CD4-positive, alpha-beta memory T cell (primary cell): ENCODE measurements around the gene ZBP1. TPM values are rescaled to one million over a fixed set of nuclear protein-coding genes. Genes with fewer than 3 reads are reported as not detected.

ENCODE experiments used
- CTCF ChIA-PET: fragments of 350-600 bp; sonication (Branson Sonifier 250); formaldehyde crosslinking; loops from one replicate; lab custom pipeline; 2021; ENCODE audit warnings: inconsistent platforms; ENCODE audit not compliant: partially characterized antibody; lab: Charles Lee
- POLR2A ChIA-PET: fragments of 350-600 bp; sonication (Branson Sonifier 250); formaldehyde crosslinking; loops from one replicate; lab custom pipeline; 2021; ENCODE audit not compliant: partially characterized antibody; lab: Charles Lee
- DNase-seq, 5 donors: peaks; one replicate each; pipeline versions ENCODE4 v3.0.0 to v3.0.0-alpha.2; 2020 to 2022; ENCODE audit warnings: mixed read lengths in 1 of 5
- H3K27ac ChIP-seq: one replicate; pipeline ENCODE4 v1.7.0; 2013; ENCODE audit warnings: low read depth, low read length
- H3K27me3 ChIP-seq: 2 replicates; pipeline ENCODE4 v1.7.0; 2013; ENCODE audit warnings: mild to moderate bottlenecking, low read length, moderate library complexity; ENCODE audit not compliant: insufficient read depth
- H3K36me3 ChIP-seq: 2 replicates; pipeline ENCODE4 v1.7.0; 2013; ENCODE audit warnings: mild to moderate bottlenecking, low read length, moderate library complexity; ENCODE audit not compliant: insufficient read depth
- H3K4me1 ChIP-seq: 2 replicates; pipeline ENCODE4 v1.7.0; 2013; ENCODE audit warnings: mild to moderate bottlenecking, low read length, moderate library complexity; ENCODE audit not compliant: insufficient read depth
- H3K4me3 ChIP-seq, 2 donors: one replicate each; pipeline ENCODE4 v1.7.0; 2013; ENCODE audit warnings: low read length in 2 of 2, mild to moderate bottlenecking in 1 of 2
- H3K9me3 ChIP-seq, 2 donors: one replicate each; pipeline ENCODE4 v1.7.0; 2013; ENCODE audit warnings: low read length in 2 of 2, control low read depth in 1 of 2; ENCODE audit not compliant: control insufficient read depth in 1 of 2
- H3K27ac Mint-ChIP-seq, 7 donors: one replicate each; pipeline ENCODE4 v1.8.0; 2020 to 2021; ENCODE audit warnings: mixed read lengths in 7 of 7, mild to moderate bottlenecking in 6 of 7, inconsistent platforms in 3 of 7, moderate library complexity in 3 of 7
- H3K27me3 Mint-ChIP-seq, 2 donors: one replicate each; pipeline ENCODE4 v1.8.0; 2020 to 2021; ENCODE audit warnings: mixed read lengths in 2 of 2
- H3K36me3 Mint-ChIP-seq, 2 donors: one replicate each; pipeline ENCODE4 v1.8.0; 2020 to 2021; ENCODE audit warnings: mixed read lengths in 2 of 2, inconsistent platforms in 1 of 2, mild to moderate bottlenecking in 1 of 2
- H3K4me1 Mint-ChIP-seq, 4 donors: one replicate each; pipeline ENCODE4 v1.8.0; 2020 to 2021; ENCODE audit warnings: mixed read lengths in 4 of 4, mild to moderate bottlenecking in 1 of 4
- H3K4me3 Mint-ChIP-seq, 8 donors: one replicate each; pipeline ENCODE4 v1.8.0; 2020 to 2021; ENCODE audit warnings: mixed read lengths in 8 of 8, mild to moderate bottlenecking in 7 of 8, moderate library complexity in 6 of 8, inconsistent platforms in 3 of 8
- H3K9me3 Mint-ChIP-seq, 8 donors: one replicate each; pipeline ENCODE4 v1.8.0; 2020 to 2021; ENCODE audit warnings: mixed read lengths in 8 of 8, mild to moderate bottlenecking in 5 of 8, inconsistent platforms in 3 of 8, moderate library complexity in 1 of 8
- intact Hi-C: fragments of 100-400 bp; cut with micrococcal nuclease; formaldehyde crosslinking; loops from one replicate; pipeline ENCODE4 v1.15.1; 2023
- polyA plus RNA-seq, 2 donors: library from polyadenylated mRNA; unstranded; fragments of 300-500 nt; fragmentation: Illumina TruSeq; gene quantifications; one replicate each; pipeline ENCODE4 v1.2.3, GENCODE V29; 2021
- total RNA-seq, 2 experiments: library from RNA; stranded (reverse); gene quantifications; one replicate each; pipeline ENCODE4 v1.2.3, GENCODE V29; 2021

The ZBP1 gene
- total and polyA plus RNA-seq, 4 experiments from 2014 or later: 11.7 to 25.2 (median 19.8) TPM

DNA sequence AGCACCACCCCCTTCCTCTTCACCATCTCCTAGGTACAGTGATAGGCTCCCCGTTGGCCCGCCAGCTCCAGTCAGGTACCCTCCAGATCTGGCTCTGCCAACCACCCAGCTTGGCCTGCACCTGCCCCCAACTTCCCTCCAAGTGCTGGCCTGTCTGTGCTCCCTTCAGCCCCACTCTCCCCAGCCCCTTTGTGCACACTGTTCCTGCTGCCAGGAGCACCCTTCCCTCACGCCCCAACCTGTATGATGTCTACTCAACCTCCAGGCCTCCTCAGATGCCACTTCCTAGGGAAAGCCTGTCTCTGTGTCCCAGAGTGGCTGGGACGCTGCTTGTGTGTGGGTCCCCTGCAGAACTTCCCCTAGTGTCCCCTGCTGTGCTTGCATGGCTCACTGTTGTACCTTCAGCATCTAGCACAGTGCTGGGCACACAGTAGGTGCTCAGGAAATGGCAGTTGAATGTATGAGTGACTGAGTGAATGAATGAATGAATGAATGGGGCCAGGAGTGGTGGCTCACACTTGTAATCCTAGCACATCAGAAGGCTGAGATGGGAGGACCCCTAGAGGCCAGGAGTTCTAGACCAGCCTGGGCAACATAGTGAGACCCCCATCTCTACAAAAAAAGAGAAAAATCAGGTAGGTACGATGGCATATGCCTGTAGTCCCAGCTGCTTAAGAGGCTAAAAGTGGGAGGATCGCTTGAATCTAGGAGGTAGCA lies 3.0 kb downstream of the ZBP1 start:
- Histone ChIP-seq H3K27me3 (no peaks in the 10 kb centered on the region), H3K4me3 (peak overlapping the region in 1 of 2 donors; percentile 42), H3K4me1 (peaks cover 77% of the 10 kb centered on the region), H3K36me3 (peaks cover 36% of the 10 kb centered on the region), H3K27ac (peak overlapping the region; percentile 83), H3K9me3 (no peaks in the 10 kb centered on the region)
- intact Hi-C loops: loop anchor here (5.0 kb wide), 1 partner anchor 225 kb away; the partner anchor contains the start of gene RBM38
- H3K4me3 Mint-ChIP-seq: peak overlapping the region; percentile 87 to 97 (median 94)
- peaks cover 0 to 3% (median 0%) of the 10 kb centered on the region in 8 donors for H3K9me3 Mint-ChIP-seq
- peaks cover 30 to 70% (median 52%) of the 10 kb centered on the region in 4 donors for H3K4me1 Mint-ChIP-seq
- H3K36me3 Mint-ChIP-seq: peaks cover 29 to 47% of the 10 kb centered on the region in 2 donors
- H3K27me3 Mint-ChIP-seq: no peaks in the 10 kb centered on the region
- ChIA-PET POLR2A (interaction anchor here (0.7 to 10.1 kb wide), 2 partner anchors 9 to 14 kb away, joined by 4 to 255 read pairs; no protein-coding TSS in a partner anchor), CTCF (interaction anchor here (0.8 to 11.5 kb wide), 3 partner anchors 11 to 39 kb away, joined by 3 to 111 read pairs (median 4); no protein-coding TSS in a partner anchor)
- no peak for DNase-seq
- H3K27ac Mint-ChIP-seq: peak overlapping the region; percentile 93 to 100 (median 98)

GRCh38 chr20:57616143-57616951 lies 3.9 kb downstream of the ZBP1 start:
- POLR2A ChIA-PET: interaction anchor here (10.1 kb wide), 1 partner anchor 15 kb away, joined by 255 read pairs; no protein-coding TSS in a partner anchor
- intact Hi-C loops: loop anchor here (5.0 kb wide), 1 partner anchor 224 kb away; the partner anchor contains the start of gene RBM38

GRCh38 chr20:57615445-57615811 lies 4.8 kb downstream of the ZBP1 start:
- DNase-seq: no peak
- Histone ChIP-seq H3K27ac (no peak overlapping the region), H3K36me3 (peaks cover 51% of the 10 kb centered on the region), H3K4me1 (peaks cover 59% of the 10 kb centered on the region), H3K9me3 (no peaks in the 10 kb centered on the region), H3K4me3 (no peak overlapping the region), H3K27me3 (no peaks in the 10 kb centered on the region)
- ChIA-PET CTCF (interaction anchor here (1.2 to 11.5 kb wide), 3 partner anchors 9 to 39 kb away, joined by 3 to 111 read pairs (median 3); no protein-coding TSS in a partner anchor), POLR2A (interaction anchor here (10.1 kb wide), 1 partner anchor 15 kb away, joined by 255 read pairs; no protein-coding TSS in a partner anchor)
- Mint-ChIP-seq H3K27me3 (no peaks in the 10 kb centered on the region), H3K36me3 (peaks cover 34 to 53% of the 10 kb centered on the region in 2 donors), H3K9me3 (peaks cover 0 to 3% (median 0%) of the 10 kb centered on the region in 8 donors), H3K27ac (peak overlapping the region in 3 of 7 donors; percentile 13 to 64 (median 36)), H3K4me3 (no peak overlapping the region), H3K4me1 (peaks cover 25 to 52% (median 40%) of the 10 kb centered on the region in 4 donors)
- intact Hi-C loops: loop anchor here (5.0 kb wide), 1 partner anchor 223 kb away; the partner anchor contains the start of gene RBM38

More at GRCh38 chr20:57616143-57616951, 3.9 kb downstream of the ZBP1 start:
- Mint-ChIP-seq H3K9me3 (peaks cover 0 to 3% (median 0%) of the 10 kb centered on the region in 8 donors), H3K4me3 (peak overlapping the region in 3 of 8 donors; percentile 50 to 94 (median 87)), H3K36me3 (peaks cover 30 to 47% of the 10 kb centered on the region in 2 donors), H3K27ac (peak overlapping the region in 5 of 7 donors; percentile 36 to 99 (median 94)), H3K4me1 (peaks cover 29 to 61% (median 47%) of the 10 kb centered on the region in 4 donors), H3K27me3 (no peaks in the 10 kb centered on the region)
- Histone ChIP-seq H3K4me3 (no peak overlapping the region), H3K9me3 (no peaks in the 10 kb centered on the region), H3K27me3 (no peaks in the 10 kb centered on the region), H3K27ac (peak overlapping the region; percentile 83), H3K36me3 (peaks cover 44% of the 10 kb centered on the region), H3K4me1 (peaks cover 68% of the 10 kb centered on the region)
- DNase-seq: no peak
- CTCF ChIA-PET: interaction anchor here (1.2 to 11.5 kb wide), 3 partner anchors 10 to 38 kb away, joined by 3 to 111 read pairs (median 3); no protein-coding TSS in a partner anchor

- no peak overlapping the region for H3K4me3 ChIP-seq
- no peaks in the 10 kb centered on the region for H3K9me3 ChIP-seq
- no peak overlapping the region for H3K27ac ChIP-seq
- CTCF ChIA-PET: interaction anchor here (1.3 to 11.5 kb wide), 3 partner anchors 9 to 39 kb away, joined by 3 to 111 read pairs (median 3); no protein-coding TSS in a partner anchor
- intact Hi-C loops: loop anchor here (5.0 kb wide), 1 partner anchor 222 kb away; the partner anchor contains the start of gene RBM38
- H3K9me3 Mint-ChIP-seq: peaks cover 0 to 3% (median 0%) of the 10 kb centered on the region in 8 donors
- H3K36me3 Mint-ChIP-seq: peaks cover 40 to 56% of the 10 kb centered on the region in 2 donors
- POLR2A ChIA-PET: interaction anchor here (10.1 kb wide), 1 partner anchor 16 kb away, joined by 255 read pairs; no protein-coding TSS in a partner anchor
- H3K36me3 ChIP-seq: peaks cover 57% of the 10 kb centered on the region
- DNase-seq: no peak
- H3K27me3 Mint-ChIP-seq: no peaks in the 10 kb centered on the region
- H3K4me1 Mint-ChIP-seq: peaks cover 24 to 47% (median 37%) of the 10 kb centered on the region in 4 donors
- H3K27me3 ChIP-seq: no peaks in the 10 kb centered on the region
- peak overlapping the region in 3 of 7 donors; percentile 13 to 64 (median 51) for H3K27ac Mint-ChIP-seq
- H3K4me3 Mint-ChIP-seq: no peak overlapping the region
- peaks cover 54% of the 10 kb centered on the region for H3K4me1 ChIP-seq
These were observed 5.5 kb downstream of the ZBP1 start for GRCh38 chr20:57614490-57615444.

DNA sequence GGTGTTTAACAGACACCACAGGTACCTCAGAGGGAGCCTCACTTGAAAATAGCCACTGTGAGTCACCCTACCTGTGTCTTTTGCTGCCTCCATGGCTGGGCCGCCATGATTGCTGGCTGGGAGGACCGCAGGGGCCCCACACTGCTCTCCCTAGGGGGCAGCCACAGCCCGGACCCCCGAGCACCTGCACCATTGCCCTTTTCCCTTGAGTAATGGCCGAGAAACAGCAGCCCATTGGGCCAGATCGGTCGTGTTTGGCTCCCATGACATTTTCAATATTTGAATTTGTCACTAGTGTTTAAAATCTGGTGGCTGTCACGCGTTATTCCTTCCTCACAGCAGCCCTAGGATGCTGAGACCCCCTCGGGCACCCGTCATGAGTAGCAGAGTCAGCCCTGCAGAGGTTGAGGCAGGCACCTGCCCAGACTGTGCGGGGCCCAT lies 6.7 kb downstream of the ZBP1 start:
- POLR2A ChIA-PET: no interaction called here
- Histone ChIP-seq H3K27me3 (no peaks in the 10 kb centered on the region), H3K27ac (no peak overlapping the region), H3K9me3 (no peaks in the 10 kb centered on the region), H3K4me1 (peaks cover 41% of the 10 kb centered on the region), H3K36me3 (peaks cover 64% of the 10 kb centered on the region), H3K4me3 (no peak overlapping the region)
- intact Hi-C loops: no loop called here
- Mint-ChIP-seq H3K27me3 (no peaks in the 10 kb centered on the region), H3K4me1 (peaks cover 17 to 37% (median 27%) of the 10 kb centered on the region in 4 donors), H3K9me3 (peaks cover 0 to 3% (median 0%) of the 10 kb centered on the region in 8 donors), H3K27ac (no peak overlapping the region), H3K36me3 (peaks cover 46 to 60% of the 10 kb centered on the region in 2 donors), H3K4me3 (no peak overlapping the region)
- DNase-seq: no peak
- CTCF ChIA-PET: interaction anchor here (1.3 to 2.2 kb wide), 2 partner anchors 9 to 11 kb away, joined by 3 to 7 read pairs; no protein-coding TSS in a partner anchor

GRCh38 chr20:57612916-57613315 lies 7.3 kb downstream of the ZBP1 start:
- CTCF ChIA-PET: interaction anchor here (2.2 kb wide), 1 partner anchor 9 kb away, joined by 7 read pairs; no protein-coding TSS in a partner anchor
- DNase-seq: no peak
- no peak overlapping the region for H3K4me3 ChIP-seq
- H3K27me3 ChIP-seq: no peaks in the 10 kb centered on the region
- H3K9me3 ChIP-seq: no peaks in the 10 kb centered on the region
- intact Hi-C loops: no loop called here
- H3K27ac ChIP-seq: no peak overlapping the region
- Mint-ChIP-seq H3K9me3 (peaks cover 0 to 3% (median 0%) of the 10 kb centered on the region in 8 donors), H3K27ac (no peak overlapping the region), H3K4me1 (peaks cover 13 to 31% (median 21%) of the 10 kb centered on the region in 4 donors), H3K27me3 (no peaks in the 10 kb centered on the region), H3K4me3 (no peak overlapping the region), H3K36me3 (peaks cover 47 to 60% of the 10 kb centered on the region in 2 donors)
- POLR2A ChIA-PET: no interaction called here
- H3K4me1 ChIP-seq: peaks cover 35% of the 10 kb centered on the region
- H3K36me3 ChIP-seq: peaks cover 64% of the 10 kb centered on the region
